Activated CD8-positive, alpha-beta memory T cell treated with anti-CD3 and anti-CD28 coated beads for 1 hour (primary cell): Measurements from ENCODE around the gene PPDPF.

Source experiments
- DNase-seq, 2 donors: peaks; one replicate each; pipeline ENCODE4 v3.0.0-alpha.2; 2020; ENCODE audit warnings: low read depth in 1 of 2; ENCODE audit errors: extremely low read depth in 1 of 2

Gene PPDPF

GRCh38 chr20:63487116-63487764 lies 33.3 kb upstream of the PPDPF start:
- no peak for DNase-seq

DNA sequence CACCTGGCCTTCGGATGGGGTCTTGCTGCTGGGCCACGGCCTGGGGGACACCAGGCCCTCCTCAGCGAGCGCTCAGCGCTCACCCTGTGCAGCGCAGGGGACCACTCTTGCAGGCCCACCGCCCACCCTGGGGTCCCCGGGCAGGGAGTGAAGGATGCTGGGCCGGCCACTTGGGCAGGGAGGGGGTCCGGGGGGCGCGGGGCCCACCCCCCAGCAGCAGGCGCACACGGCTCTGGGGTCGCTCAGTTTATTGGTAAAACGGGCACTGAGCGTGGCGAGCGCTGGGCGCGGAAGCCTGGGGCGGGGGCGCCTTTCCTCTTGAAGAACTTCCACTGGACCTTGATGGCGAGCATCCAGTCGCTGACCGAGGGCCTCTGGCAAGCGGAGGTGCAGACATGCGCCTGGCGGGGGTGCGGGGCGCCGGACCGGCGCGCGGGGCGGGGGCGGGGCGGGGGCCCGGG lies 32.8 kb upstream of the PPDPF start:
- no peak for DNase-seq

DNA sequence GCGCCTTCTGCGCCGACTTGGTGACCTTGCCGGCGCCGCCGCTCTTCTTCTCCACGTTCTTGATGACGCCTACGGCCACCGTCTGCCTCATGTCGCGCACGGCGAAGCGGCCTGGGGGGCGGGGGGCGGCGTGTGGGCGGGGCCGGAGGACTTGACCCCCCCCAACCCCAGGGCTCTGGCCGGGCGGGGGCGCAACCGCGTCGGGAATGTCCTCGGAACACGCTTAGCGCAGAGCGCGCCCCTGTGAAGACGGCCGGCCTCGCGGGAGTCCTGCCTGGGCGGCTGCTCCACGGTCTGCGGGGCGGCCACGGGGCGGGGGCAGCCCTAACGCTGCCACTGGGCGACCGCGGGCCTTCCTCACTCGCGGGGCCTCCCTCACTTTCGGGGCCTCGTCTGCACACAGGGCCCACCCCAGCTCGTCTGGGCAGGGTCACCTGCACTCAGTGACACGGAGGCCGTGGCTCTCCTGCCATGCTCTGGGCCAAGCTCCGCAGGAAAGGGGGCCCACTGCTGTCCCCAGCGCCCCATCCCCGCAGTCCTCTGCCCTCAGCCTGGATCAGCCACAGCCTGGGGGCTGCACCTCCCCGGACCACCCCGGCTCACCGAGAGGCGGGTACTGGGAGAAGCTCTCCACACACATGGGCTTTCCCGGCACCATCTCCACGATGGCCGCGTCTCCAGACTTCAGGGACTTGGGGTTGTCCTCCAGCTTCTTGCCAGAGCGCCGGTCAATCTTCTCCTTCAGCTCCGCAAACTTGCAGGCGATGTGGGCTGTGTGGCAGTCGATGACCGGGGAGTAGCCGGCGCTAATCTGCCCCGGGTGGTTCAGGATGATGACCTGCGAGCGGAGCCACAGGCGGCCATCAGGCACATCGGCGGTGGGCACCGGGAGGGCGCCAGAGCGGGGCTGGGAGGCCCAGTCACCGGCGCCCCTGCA lies 32.0 kb upstream of the PPDPF start:
- no peak for DNase-seq

- no peak for DNase-seq
Observed at GRCh38 chr20:63490416-63490815, 30.1 kb upstream of the PPDPF start.

DNA sequence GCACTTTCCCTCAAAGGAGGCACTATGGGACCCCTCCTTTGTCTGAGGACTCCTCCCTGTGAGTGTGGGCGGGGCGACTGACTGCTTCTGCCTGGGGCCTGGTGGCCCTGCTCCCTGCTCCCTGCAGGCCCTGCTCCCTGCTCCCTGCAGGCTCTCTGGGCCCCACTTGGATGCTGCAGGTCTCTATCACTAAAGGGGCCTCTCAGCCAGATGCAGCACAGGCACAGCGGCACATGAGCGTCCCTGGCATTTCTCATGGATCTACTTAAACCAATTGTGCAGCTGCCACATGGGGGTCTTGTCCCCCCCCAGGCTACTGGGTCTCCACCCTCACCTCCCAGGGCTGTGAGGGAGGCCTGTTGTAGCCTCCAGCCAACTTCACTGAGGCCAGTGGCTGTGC lies 29.5 kb upstream of the PPDPF start:
- no peak for DNase-seq

DNA sequence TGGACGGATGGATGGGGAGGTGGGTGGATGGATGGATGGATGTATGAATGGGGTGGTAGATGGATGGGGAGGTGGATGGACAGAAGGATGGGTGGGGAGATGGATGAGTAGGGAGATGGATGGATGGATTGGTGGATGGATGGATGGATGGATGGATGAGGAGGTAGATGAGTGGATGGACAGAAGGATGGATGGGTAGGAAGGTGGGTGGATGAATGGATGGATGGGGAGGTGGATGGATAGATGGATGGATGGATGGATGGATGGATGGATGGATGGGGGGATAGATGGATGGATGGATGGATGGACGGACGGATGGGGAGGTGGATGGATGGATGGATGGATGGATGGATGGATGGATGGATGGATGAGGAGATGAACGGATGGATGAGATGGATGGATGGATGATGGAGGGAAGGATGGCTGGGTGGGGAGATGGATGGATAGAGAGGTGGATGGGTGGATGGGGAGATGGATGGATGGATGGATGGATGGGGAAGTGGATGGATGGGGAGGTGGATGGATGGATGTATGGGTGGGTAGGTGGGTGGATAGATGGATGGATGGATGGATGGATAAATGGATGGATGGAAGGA lies 28.8 kb upstream of the PPDPF start:
- no peak for DNase-seq

- no peak for DNase-seq
Observed at GRCh38 chr20:63492518-63492917, 28.0 kb upstream of the PPDPF start.

GRCh38 chr20:63492982-63493381 lies 27.6 kb upstream of the PPDPF start:
- DNase-seq = no peak

- DNase-seq = no peak
Observed at GRCh38 chr20:63493563-63494020, 27.0 kb upstream of the PPDPF start.

- no peak for DNase-seq
Observed at GRCh38 chr20:63494084-63494419, 26.5 kb upstream of the PPDPF start.

DNA sequence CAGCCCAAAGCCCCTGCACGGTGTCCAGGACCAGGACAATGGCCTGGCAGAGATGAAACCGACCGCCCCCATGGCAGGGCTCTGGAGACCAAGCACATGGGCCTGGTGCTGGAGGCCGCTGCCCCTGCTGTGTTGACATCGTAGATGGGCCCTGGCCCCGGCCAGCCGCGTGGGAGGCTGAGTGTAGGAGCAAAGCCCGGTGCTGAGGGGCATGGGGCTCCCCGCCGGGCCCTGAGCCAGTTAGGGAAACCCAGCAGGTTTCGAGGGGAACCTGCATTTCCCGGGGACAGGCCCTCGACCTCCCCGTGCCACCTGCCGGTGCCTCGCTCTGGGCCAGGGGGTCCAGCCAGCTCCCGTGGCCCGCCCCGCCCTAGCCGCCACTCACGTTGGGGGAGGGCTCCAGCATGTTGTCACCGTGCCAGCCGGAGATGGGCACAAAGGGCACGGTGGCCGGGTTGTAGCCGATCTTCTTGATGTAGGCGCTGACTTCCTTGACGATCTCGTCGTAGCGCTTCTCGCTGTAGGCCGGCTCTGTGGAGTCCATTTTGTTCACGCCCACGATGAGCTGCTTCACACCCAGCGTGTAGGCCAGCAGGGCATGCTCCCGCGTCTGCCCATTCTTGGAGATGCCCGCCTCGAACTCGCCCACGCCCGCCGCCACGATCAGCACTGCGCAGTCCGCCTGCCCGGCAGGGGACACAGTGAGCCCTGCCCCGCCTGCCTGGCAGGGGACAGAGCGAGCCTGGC lies 26.0 kb upstream of the PPDPF start:
- no peak for DNase-seq

- DNase-seq = no peak
Observed at GRCh38 chr20:63495167-63495720, 25.3 kb upstream of the PPDPF start.

GRCh38 chr20:63495741-63496595 lies 24.6 kb upstream of the PPDPF start:
- DNase-seq = peak; percentile 53 to 67

DNA sequence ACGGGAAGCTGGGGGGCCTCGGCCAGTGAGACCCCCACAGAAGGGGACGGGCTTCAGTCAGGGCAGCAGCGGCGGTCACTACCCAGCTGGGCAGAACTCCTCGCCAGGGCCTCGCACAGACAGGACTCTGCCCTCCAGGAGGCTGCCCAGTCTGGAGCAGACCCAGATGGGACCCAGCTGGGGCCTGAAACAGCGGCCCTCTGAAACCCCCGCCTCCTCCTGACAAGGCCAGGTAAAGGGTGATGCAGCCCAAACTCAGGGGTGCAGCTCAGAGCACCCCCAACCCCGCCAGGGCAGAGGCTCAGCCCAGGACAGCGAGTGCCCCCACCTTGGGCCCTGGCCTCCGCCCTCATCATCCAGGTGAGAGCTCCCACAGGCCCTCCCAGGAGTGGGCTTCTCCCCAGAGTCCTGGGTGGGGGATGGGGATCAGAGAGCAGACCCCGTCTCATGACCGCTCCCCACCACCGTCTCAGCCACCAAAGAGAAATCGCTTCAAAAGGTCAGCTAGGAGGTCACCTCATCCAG lies 23.9 kb upstream of the PPDPF start:
- DNase-seq = no peak

GRCh38 chr20:63497138-63497945 lies 23.2 kb upstream of the PPDPF start:
- DNase-seq = no peak

GRCh38 chr20:63497946-63498935 lies 22.3 kb upstream of the PPDPF start:
- DNase-seq = no peak

GRCh38 chr20:63498960-63499337 lies 21.6 kb upstream of the PPDPF start, which contains the start of gene EEF1A2:
Gene EEF1A2, minus strand, starts transcription at chr20:63499083. Its CDS starts 1,320 bp downstream, at chr20:63497763.
- DNase-seq = peak in 1 of 2 donors; percentile 37
